Karpas-422 (cell line): ENCODE results near the gene DOCK2. TPM values are rescaled to one million over a fixed set of nuclear protein-coding genes. Genes with fewer than 3 reads are reported as not detected.
"Not testable (repeated sequence)": the region's sequence is repeated elsewhere in the genome, so short reads cannot be mapped to it uniquely, and the experiment has no call there.

Experiments
- DNase-seq: peaks from one replicate; pipeline ENCODE4 v3.0.0-alpha.2; 2015
- H2AFZ ChIP-seq: fragments of 200-600 bp; sonication (generic); 2 replicates; pipeline ENCODE4 v1.6.1; 2014; ENCODE audit warnings: antibody characterized with exemption, low read length, mixed read lengths
- H3K27ac ChIP-seq: fragments of 200-600 bp; sonication (generic); 2 replicates; pipeline ENCODE4 v1.5.1; 2014; ENCODE audit warnings: mild to moderate bottlenecking, low read length, moderate library complexity
- H3K27me3 ChIP-seq: fragments of 200-600 bp; sonication (generic); 2 replicates; pipeline ENCODE4 v1.6.1; 2014; ENCODE audit warnings: low read length, mixed read lengths
- H3K36me3 ChIP-seq: fragments of 200-600 bp; sonication (generic); 2 replicates; pipeline ENCODE4 v1.6.1; 2014; ENCODE audit warnings: low read length, mixed read lengths; ENCODE audit not compliant: insufficient read depth
- H3K4me1 ChIP-seq: fragments of 200-600 bp; sonication (generic); 2 replicates; pipeline ENCODE4 v1.6.1; 2014; ENCODE audit warnings: mild to moderate bottlenecking, low read length, mixed read lengths
- H3K4me2 ChIP-seq: fragments of 200-600 bp; sonication (generic); 2 replicates; pipeline ENCODE4 v1.6.1; 2014; ENCODE audit warnings: low read length, low read depth, mild to moderate bottlenecking; ENCODE audit not compliant: poor library complexity, severe bottlenecking
- H3K4me3 ChIP-seq: fragments of 200-600 bp; sonication (generic); 2 replicates; pipeline ENCODE4 v1.5.1; 2014; ENCODE audit warnings: mild to moderate bottlenecking, antibody characterized with exemption, low read length, mixed read lengths
- H3K79me2 ChIP-seq: fragments of 200-600 bp; sonication (generic); 2 replicates; pipeline ENCODE4 v1.6.1; 2014; ENCODE audit warnings: mild to moderate bottlenecking, low read length, mixed read lengths
- H3K9ac ChIP-seq: fragments of 200-600 bp; sonication (generic); 2 replicates; pipeline ENCODE4 v1.6.0; 2014; ENCODE audit warnings: low read length
- H3K9me2 ChIP-seq: fragments of 200-600 bp; sonication (generic), shearing (Covaris generic); replicated peaks from 2 replicates; pipeline ENCODE4 v1.6.0; 2014; ENCODE audit warnings: mild to moderate bottlenecking, low read length, moderate library complexity; ENCODE audit not compliant: insufficient read depth
- H3K9me3 ChIP-seq: fragments of 300-700, 200-600 bp; sonication (generic); 2 replicates; pipeline ENCODE4 v1.6.1; 2014; ENCODE audit warnings: low read length, mixed read lengths
- H4K20me1 ChIP-seq: fragments of 200-600 bp; sonication (generic); 2 replicates; pipeline ENCODE4 v1.6.1; 2014; ENCODE audit warnings: mild to moderate bottlenecking, antibody characterized with exemption, low read length, low read depth; ENCODE audit not compliant: insufficient read depth
- total RNA-seq: library from RNA; depleted of rRNA; stranded (reverse); fragments of >200 nt; shearing (Covaris generic); gene quantifications from 2 replicates; pipeline ENCODE4 v1.2.3, GENCODE V29; 2014; ENCODE audit warnings: low replicate concordance

The DOCK2 gene
- total RNA-seq, 1 experiment from 2014 or later = 255 TPM

DNA sequence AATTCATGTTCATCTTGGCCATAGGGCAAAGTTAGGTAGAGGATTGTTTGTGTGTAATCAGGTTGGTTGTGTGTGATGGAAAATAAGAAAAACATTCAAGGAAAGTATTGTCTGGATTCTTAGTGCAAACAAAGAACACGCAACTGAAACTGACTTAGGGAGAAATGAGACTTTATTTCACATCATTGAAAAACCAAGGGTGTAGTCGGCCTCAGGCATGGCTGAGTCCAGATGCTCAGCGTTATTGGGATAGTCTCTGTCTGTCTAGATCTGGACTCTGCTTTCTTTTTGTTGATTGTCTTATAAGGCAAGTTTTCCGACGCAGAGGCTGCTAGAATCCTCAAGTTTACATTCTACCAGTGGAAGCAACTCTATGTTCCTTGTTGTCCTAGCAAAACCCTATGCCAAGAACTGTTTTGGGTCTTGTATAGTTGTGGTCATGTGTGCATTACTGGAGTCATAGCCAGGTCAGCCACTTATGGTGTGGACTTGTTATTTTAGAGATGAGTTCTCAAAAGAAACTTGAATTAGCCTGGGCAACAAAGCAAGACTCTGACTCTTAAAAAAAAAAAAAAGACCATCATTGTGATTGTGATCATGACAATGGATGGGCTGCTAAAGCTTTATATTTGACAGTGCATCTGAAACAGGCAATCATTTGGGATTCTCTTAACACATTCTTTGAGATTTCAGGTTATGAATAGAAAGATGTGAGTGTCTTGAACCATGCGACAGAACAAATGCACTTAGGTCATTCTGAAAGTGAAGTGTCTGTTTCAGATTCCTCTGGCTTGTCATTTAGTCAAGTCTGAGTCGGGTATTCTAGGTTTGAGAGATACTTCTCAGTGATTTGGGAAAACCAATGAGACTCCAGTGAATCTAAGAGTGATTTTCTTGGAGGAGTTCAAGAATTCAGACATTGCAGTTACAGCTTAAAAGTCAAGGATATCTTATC is 82.6 kb downstream of the DOCK2 start:
- no peak overlapping the region for H3K9ac ChIP-seq
- H2AFZ ChIP-seq = no peak overlapping the region
- H3K9me2 ChIP-seq = no peaks in the 10 kb centered on the region
- H3K4me1 ChIP-seq = peaks cover 33% of the 10 kb centered on the region
- H4K20me1 ChIP-seq = no peaks in the 10 kb centered on the region
- no peaks in the 10 kb centered on the region; the same call in 1 of the 2 replicates for H3K9me3 ChIP-seq
- DNase-seq = no peak
- H3K27ac ChIP-seq = no peak overlapping the region
- peaks cover 97% of the 10 kb centered on the region for H3K36me3 ChIP-seq
- H3K4me3 ChIP-seq = no peak overlapping the region
- no peaks in the 10 kb centered on the region for H3K27me3 ChIP-seq
- no peak overlapping the region for H3K4me2 ChIP-seq
- peaks cover 63% of the 10 kb centered on the region for H3K79me2 ChIP-seq

GRCh38 chr5:169721771-169722170 is 84.7 kb downstream of the DOCK2 start:
- no peaks in the 10 kb centered on the region for H3K27me3 ChIP-seq
- H3K9me2 ChIP-seq = no peaks in the 10 kb centered on the region
- no peak overlapping the region for H3K4me3 ChIP-seq
- H3K27ac ChIP-seq = 0 out of 2 replicates have a peak overlapping the region, but pooled peaks have one; percentile 16
- peaks cover 85% of the 10 kb centered on the region for H3K36me3 ChIP-seq
- no peaks in the 10 kb centered on the region; the same call in 1 of the 2 replicates for H3K9me3 ChIP-seq
- H3K79me2 ChIP-seq = peaks cover 74% of the 10 kb centered on the region
- no peak for DNase-seq
- H2AFZ ChIP-seq = no peak overlapping the region
- H4K20me1 ChIP-seq = no peaks in the 10 kb centered on the region
- no peak overlapping the region for H3K4me2 ChIP-seq
- no peak overlapping the region for H3K9ac ChIP-seq
- peaks cover 21% of the 10 kb centered on the region for H3K4me1 ChIP-seq

DNA sequence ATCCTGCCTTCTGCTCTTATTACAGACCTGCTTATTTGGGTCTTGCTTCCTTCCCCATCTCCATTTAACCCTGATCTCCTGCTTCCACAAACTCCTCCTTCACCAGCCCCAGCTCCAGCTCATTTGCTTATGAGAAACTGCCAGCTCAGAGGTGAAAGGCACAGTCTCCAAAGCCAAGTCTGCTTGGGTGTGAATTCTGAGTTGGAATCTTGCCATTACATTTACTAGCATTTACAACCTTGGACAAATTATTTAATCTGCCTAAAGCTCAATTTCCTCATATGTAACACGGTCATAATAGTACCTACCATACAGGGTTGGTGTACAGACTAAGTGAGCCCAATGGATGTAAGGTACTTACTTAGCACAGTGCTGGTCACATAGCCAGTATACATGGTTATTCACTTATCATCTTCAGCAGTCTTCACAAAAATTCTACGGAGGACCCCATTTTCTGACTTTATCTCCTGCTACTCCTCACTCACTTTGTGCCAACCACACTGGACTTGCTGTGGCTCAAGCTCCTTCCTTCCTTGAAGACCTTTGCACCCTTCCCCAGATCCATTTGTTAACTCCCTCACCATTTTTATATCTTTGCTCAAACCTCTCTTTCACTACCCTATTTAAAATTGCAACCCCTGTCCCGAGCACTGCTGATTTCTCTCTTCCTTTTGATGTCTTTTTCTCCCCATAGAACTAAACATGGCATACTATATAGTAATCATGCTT is 86.2 kb downstream of the DOCK2 start:
- H2AFZ ChIP-seq = no peak overlapping the region
- no peaks in the 10 kb centered on the region for H4K20me1 ChIP-seq
- H3K4me3 ChIP-seq = no peak overlapping the region
- H3K27me3 ChIP-seq = no peaks in the 10 kb centered on the region
- DNase-seq = no peak
- H3K36me3 ChIP-seq = peaks cover 73% of the 10 kb centered on the region
- H3K27ac ChIP-seq = peak overlapping the region; percentile 16
- no peaks in the 10 kb centered on the region; the same call in 1 of the 2 replicates for H3K9me3 ChIP-seq
- H3K9me2 ChIP-seq = no peaks in the 10 kb centered on the region
- H3K79me2 ChIP-seq = peaks cover 83% of the 10 kb centered on the region
- H3K9ac ChIP-seq = no peak overlapping the region
- H3K4me2 ChIP-seq = no peak overlapping the region
- H3K4me1 ChIP-seq = peaks cover 16% of the 10 kb centered on the region

GRCh38 chr5:169724303-169725087 is 87.4 kb downstream of the DOCK2 start:
- no peak overlapping the region for H2AFZ ChIP-seq
- no peak overlapping the region for H3K4me3 ChIP-seq
- peaks cover 72% of the 10 kb centered on the region for H3K36me3 ChIP-seq
- H3K9me3 ChIP-seq = no peaks in the 10 kb centered on the region; the same call in 1 of the 2 replicates
- no peak overlapping the region for H3K4me2 ChIP-seq
- H3K9ac ChIP-seq = no peak overlapping the region
- peaks cover 85% of the 10 kb centered on the region for H3K79me2 ChIP-seq
- H3K27me3 ChIP-seq = no peaks in the 10 kb centered on the region
- no peaks in the 10 kb centered on the region for H4K20me1 ChIP-seq
- H3K27ac ChIP-seq = peak overlapping the region; percentile 16; the same call in 1 of the 2 replicates
- no peak for DNase-seq
- H3K9me2 ChIP-seq = no peaks in the 10 kb centered on the region
- peaks cover 16% of the 10 kb centered on the region for H3K4me1 ChIP-seq

GRCh38 chr5:169725665-169726064 is 88.6 kb downstream of the DOCK2 start:
- not testable (repeated sequence) for H4K20me1 ChIP-seq, DNase-seq, H3K4me2 ChIP-seq, H3K27me3 ChIP-seq, H3K9me2 ChIP-seq, H3K9me3 ChIP-seq, H3K27ac ChIP-seq, H2AFZ ChIP-seq, H3K9ac ChIP-seq, H3K4me3 ChIP-seq
- Histone ChIP-seq H3K4me1 (peaks cover 16% of the 10 kb centered on the region), H3K79me2 (peaks cover 89% of the 10 kb centered on the region), H3K36me3 (peaks cover 67% of the 10 kb centered on the region)

GRCh38 chr5:169728418-169728817 is 91.3 kb downstream of the DOCK2 start:
- Histone ChIP-seq H3K36me3 (peaks cover 45% of the 10 kb centered on the region), H3K4me1 (peaks cover 6% of the 10 kb centered on the region), H3K27ac (no peak overlapping the region), H3K79me2 (peaks cover 78% of the 10 kb centered on the region), H3K9me2 (no peaks in the 10 kb centered on the region), H3K9me3 (no peaks in the 10 kb centered on the region), H3K9ac (no peak overlapping the region), H3K4me3 (no peak overlapping the region), H4K20me1 (no peaks in the 10 kb centered on the region), H3K27me3 (no peaks in the 10 kb centered on the region), H3K4me2 (no peak overlapping the region), H2AFZ (no peak overlapping the region)
- no peak for DNase-seq

DNA sequence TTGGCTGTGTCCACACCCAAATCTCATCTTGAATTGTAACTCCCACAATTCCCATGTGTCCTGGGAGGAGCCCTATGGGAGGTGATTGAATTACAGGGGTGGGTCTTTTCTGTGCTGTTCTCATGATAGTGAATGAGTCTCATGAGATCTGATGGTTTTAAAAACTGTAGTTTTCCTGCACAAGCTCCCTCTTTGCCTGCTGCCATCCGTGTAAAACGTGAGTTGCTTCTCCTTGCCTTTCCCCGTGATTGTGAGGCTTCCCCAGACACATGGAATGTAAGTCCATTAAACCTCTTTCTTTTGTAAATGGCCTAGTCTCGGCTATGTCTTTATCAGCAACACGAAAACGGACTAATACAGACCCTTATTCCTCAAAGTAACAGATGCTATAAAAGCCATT is 94.1 kb downstream of the DOCK2 start:
- Histone ChIP-seq H3K9me2 (no peaks in the 10 kb centered on the region; the same call in 1 of the 2 replicates), H3K79me2 (peaks cover 84% of the 10 kb centered on the region), H3K27ac (no peak overlapping the region), H3K27me3 (no peaks in the 10 kb centered on the region), H3K4me3 (no peak overlapping the region), H3K36me3 (peaks cover 48% of the 10 kb centered on the region), H3K9me3 (no peaks in the 10 kb centered on the region), H4K20me1 (no peaks in the 10 kb centered on the region), H2AFZ (no peak overlapping the region), H3K9ac (no peak overlapping the region), H3K4me1 (no peaks in the 10 kb centered on the region), H3K4me2 (no peak overlapping the region)
- no peak for DNase-seq
